Measurements from ENCODE around the gene PBX1. TPM values are rescaled to one million over a fixed set of nuclear protein-coding genes. Genes with fewer than 3 reads are reported as not detected.
"Not testable (repeated sequence)": the region's sequence is repeated elsewhere in the genome, so short reads cannot be mapped to it uniquely, and the experiment has no call there.

The PBX1 gene
- total RNA-seq, 1 donor from 2014 or later, result not detected

DNA sequence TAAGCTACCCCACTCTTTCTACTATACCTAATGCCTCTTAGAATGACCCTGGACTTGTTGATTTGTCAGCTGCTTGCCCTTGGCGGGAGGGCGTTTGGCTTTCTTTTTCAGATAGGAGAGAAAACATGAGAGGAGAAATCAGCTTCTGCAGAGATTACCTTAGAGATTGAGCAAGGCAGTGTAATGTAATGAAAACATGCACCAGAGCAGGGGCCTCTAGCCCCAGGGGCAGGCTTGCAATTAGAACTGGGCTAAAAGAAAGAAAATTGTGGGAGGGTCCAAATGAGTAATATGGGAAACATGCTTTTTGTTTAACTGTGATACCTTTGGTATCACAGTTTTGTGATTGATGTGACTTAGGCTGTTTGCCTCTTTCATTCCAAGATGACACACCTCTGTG lies 89.7 kb downstream of the PBX1 start:
- Mint-ChIP-seq H3K4me1 (ENCODE audit: low read depth) (peaks cover 6% of the 10 kb centered on the region), H3K36me3 (ENCODE audit: low read depth) (no peaks in the 10 kb centered on the region), H3K4me3 (ENCODE audit: low read depth) (no peak overlapping the region)

DNA sequence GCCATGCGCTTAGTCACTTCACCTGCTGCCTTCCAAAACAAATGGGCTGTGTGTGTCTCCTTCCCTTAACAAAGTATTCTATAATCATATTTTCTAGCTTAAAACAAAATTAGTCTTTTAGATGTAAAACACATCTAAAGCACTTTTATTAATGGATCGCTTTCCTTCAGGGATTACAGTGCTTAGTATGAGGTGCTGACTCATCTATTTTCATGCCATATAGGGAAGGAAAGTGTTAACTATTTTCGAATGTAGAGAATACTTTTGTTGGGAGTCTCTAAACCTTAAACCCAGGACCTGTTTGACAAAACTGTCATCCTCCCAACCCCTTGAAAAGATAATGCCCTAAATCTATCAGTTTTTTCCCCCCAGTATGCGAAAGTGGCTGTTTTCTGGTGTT lies 90.2 kb downstream of the PBX1 start:
- H3K36me3 Mint-ChIP-seq (ENCODE audit: low read depth), result no peaks in the 10 kb centered on the region
- no peak for DNase-seq (ENCODE audit: low spot score)
- H3K27ac Mint-ChIP-seq, result no peak overlapping the region
- intact Hi-C loops (cut with micrococcal nuclease), result no loop called here
- no peaks in the 10 kb centered on the region for H3K9me3 Mint-ChIP-seq
- peaks cover 6% of the 10 kb centered on the region for H3K4me1 Mint-ChIP-seq (ENCODE audit: low read depth)
- H3K4me3 Mint-ChIP-seq (ENCODE audit: low read depth), result no peak overlapping the region
- no peaks in the 10 kb centered on the region for H3K27me3 Mint-ChIP-seq (ENCODE audit: low read depth)

More for the DNA sequence above, 89.7 kb downstream of the PBX1 start:
- H3K27ac Mint-ChIP-seq, result no peak overlapping the region
- H3K9me3 Mint-ChIP-seq, result no peaks in the 10 kb centered on the region
- no peaks in the 10 kb centered on the region for H3K27me3 Mint-ChIP-seq (ENCODE audit: low read depth)
- intact Hi-C loops (cut with micrococcal nuclease), result no loop called here
- DNase-seq (ENCODE audit: low spot score), result no peak

DNA sequence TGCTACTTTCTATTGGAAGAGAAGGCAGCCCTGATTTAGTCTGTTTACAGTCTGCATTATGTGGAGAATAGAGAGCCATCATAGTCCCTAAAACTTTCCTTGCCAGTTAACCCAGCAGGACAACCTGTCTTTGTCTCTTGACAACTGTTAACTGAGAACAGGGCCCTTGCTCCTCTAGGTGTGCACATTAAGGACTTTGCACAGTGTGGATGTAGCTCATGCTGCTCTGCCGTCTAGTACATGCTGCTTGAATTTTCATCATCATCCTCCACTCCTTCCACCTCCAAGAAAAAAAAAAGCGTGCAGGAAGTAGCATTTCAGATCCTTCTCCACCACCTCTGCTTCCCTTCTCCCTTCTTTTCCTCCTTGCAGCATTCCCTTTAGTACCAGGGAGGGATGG lies 91.5 kb downstream of the PBX1 start:
- Mint-ChIP-seq H3K4me3 (ENCODE audit: low read depth) (no peak overlapping the region), H3K9me3 (no peaks in the 10 kb centered on the region), H3K4me1 (ENCODE audit: low read depth) (peaks cover 6% of the 10 kb centered on the region), H3K27me3 (ENCODE audit: low read depth) (no peaks in the 10 kb centered on the region), H3K27ac (no peak overlapping the region), H3K36me3 (ENCODE audit: low read depth) (no peaks in the 10 kb centered on the region)
- no peak for DNase-seq (ENCODE audit: low spot score)
- intact Hi-C loops (cut with micrococcal nuclease), result no loop called here

DNA sequence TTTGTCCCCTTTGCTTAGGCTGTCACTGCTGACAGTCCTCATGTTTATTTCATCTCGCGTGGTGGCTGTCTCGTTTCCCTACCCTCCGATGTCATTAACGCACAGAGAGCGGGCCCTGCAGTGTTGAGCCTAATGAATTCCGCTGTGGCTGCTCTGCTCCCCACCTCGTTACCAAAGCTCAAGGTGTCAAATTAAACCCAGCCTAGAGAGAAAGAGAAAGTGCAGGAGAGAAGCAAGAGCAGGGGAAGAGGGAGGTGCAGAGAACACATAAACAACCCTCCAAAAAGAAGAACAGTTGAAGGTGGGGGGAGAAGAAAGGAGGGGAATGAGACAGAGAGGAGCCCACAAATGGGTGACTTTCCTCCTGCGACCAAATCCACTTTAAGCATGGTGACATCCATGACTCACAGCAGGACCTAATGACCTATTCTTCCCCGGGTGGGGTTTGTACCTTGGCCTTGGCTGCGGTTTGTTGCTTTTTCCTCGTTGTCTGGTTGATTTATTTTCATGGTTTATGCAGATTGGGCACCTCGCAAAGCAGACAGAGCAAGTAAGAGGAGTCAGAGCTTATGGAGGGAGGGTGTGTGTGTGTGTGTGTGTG lies 92.5 kb downstream of the PBX1 start:
- no peaks in the 10 kb centered on the region for H3K27me3 Mint-ChIP-seq (ENCODE audit: low read depth)
- intact Hi-C loops (cut with micrococcal nuclease), result no loop called here
- peaks cover 6% of the 10 kb centered on the region for H3K4me1 Mint-ChIP-seq (ENCODE audit: low read depth)
- no peak for DNase-seq (ENCODE audit: low spot score)
- H3K27ac Mint-ChIP-seq, result no peak overlapping the region
- H3K36me3 Mint-ChIP-seq (ENCODE audit: low read depth), result no peaks in the 10 kb centered on the region
- H3K9me3 Mint-ChIP-seq, result no peaks in the 10 kb centered on the region
- H3K4me3 Mint-ChIP-seq (ENCODE audit: low read depth), result no peak overlapping the region

DNA sequence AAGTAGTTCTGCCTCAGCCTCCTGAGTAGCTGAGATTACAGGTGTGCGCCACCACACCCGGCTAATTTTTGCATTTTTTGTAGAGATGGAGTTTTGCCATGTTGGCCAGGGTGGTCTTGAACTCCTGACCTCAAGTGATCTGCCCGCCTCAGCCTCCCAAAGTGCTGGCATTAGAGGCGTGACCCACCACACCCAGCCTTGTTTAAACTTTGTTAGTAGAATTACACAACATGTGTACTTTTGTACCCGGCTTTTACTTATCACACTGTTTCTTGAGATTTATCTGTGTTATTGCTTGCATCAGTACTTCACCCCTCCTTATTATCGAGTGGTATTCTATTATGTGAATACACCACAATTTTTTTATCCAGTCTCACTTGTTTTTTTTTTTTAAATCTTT lies 94.0 kb downstream of the PBX1 start:
- intact Hi-C loops (cut with micrococcal nuclease); H3K36me3 Mint-ChIP-seq (ENCODE audit: low read depth); H3K27ac Mint-ChIP-seq; H3K4me3 Mint-ChIP-seq (ENCODE audit: low read depth); DNase-seq (ENCODE audit: low spot score); H3K9me3 Mint-ChIP-seq; H3K27me3 Mint-ChIP-seq (ENCODE audit: low read depth); H3K4me1 Mint-ChIP-seq (ENCODE audit: low read depth): not testable (repeated sequence)

DNA sequence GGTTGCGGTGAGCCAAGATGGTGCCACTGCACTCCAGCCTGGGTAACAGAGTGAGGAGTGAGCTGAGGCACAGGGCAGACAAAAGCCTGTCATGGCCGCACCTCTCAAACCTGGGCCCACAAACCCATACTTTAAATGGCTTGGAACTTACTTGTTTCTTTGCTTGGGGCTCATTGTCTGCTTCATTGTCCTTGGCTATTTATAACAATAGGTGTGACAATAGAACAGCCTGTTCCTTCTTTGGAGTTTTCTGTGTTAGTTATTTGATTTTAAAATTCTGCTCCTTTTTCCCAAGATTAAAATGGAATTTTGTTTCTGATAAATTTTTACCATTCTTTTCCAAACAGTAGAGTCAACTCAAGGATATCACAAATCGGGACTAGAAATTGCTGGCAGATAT lies 94.7 kb downstream of the PBX1 start:
- peaks cover 6% of the 10 kb centered on the region for H3K4me1 Mint-ChIP-seq (ENCODE audit: low read depth)
- no peaks in the 10 kb centered on the region for H3K36me3 Mint-ChIP-seq (ENCODE audit: low read depth)
- no peak overlapping the region for H3K27ac Mint-ChIP-seq
- no peak for DNase-seq (ENCODE audit: low spot score)
- no peak overlapping the region for H3K4me3 Mint-ChIP-seq (ENCODE audit: low read depth)
- no peaks in the 10 kb centered on the region for H3K9me3 Mint-ChIP-seq
- no peaks in the 10 kb centered on the region for H3K27me3 Mint-ChIP-seq (ENCODE audit: low read depth)
- intact Hi-C loops (cut with micrococcal nuclease), result no loop called here

DNA sequence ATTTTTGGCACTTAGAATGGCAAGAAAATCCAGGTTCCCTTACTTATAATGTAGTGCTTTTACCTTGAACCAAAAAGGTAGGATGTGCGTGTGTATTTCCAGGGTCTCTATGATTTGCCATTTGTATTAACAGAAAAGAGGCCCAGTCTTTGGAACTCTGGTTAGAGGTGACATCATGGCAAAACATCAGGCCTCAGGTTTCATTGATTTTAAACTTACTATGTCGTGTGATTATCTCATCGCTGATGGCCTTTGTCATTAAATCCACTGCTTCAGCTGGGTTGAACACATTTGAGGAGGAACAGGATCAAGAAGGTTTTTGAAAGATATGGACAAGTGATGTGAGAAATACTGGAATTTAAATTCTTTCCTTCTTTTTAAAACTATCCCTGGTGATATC lies 95.2 kb downstream of the PBX1 start:
- no peaks in the 10 kb centered on the region for H3K27me3 Mint-ChIP-seq (ENCODE audit: low read depth)
- intact Hi-C loops (cut with micrococcal nuclease), result no loop called here
- no peaks in the 10 kb centered on the region for H3K9me3 Mint-ChIP-seq
- H3K36me3 Mint-ChIP-seq (ENCODE audit: low read depth), result no peaks in the 10 kb centered on the region
- no peak overlapping the region for H3K27ac Mint-ChIP-seq
- no peak for DNase-seq (ENCODE audit: low spot score)
- H3K4me1 Mint-ChIP-seq (ENCODE audit: low read depth), result peaks cover 6% of the 10 kb centered on the region
- H3K4me3 Mint-ChIP-seq (ENCODE audit: low read depth), result no peak overlapping the region

DNA sequence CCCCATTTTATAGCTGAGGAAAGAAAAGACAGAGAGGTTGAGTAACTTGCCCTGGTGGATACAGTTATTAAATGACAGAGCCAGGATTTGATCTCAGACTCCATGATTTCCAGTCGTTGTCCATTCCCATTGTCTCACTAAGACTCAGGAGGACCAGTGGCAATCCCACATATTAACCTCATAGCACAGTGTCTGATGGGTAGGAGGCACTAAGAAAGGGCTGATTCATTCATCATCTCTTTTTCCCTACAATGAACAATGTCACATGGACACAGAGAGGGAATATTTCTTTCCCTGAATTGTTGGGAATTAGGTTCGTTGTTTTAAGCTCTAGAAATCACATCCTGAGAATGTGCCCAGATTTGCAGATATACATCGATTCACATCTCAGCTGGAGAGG lies 99.9 kb downstream of the PBX1 start:
- no peaks in the 10 kb centered on the region for H3K36me3 Mint-ChIP-seq (ENCODE audit: low read depth)
- peaks cover 13% of the 10 kb centered on the region for H3K4me1 Mint-ChIP-seq (ENCODE audit: low read depth)
- H3K27ac Mint-ChIP-seq, result no peak overlapping the region
- DNase-seq (ENCODE audit: low spot score), result no peak
- no peak overlapping the region for H3K4me3 Mint-ChIP-seq (ENCODE audit: low read depth)
- intact Hi-C loops (cut with micrococcal nuclease), result no loop called here
- H3K27me3 Mint-ChIP-seq (ENCODE audit: low read depth), result no peaks in the 10 kb centered on the region
- peaks cover 4% of the 10 kb centered on the region for H3K9me3 Mint-ChIP-seq

DNA sequence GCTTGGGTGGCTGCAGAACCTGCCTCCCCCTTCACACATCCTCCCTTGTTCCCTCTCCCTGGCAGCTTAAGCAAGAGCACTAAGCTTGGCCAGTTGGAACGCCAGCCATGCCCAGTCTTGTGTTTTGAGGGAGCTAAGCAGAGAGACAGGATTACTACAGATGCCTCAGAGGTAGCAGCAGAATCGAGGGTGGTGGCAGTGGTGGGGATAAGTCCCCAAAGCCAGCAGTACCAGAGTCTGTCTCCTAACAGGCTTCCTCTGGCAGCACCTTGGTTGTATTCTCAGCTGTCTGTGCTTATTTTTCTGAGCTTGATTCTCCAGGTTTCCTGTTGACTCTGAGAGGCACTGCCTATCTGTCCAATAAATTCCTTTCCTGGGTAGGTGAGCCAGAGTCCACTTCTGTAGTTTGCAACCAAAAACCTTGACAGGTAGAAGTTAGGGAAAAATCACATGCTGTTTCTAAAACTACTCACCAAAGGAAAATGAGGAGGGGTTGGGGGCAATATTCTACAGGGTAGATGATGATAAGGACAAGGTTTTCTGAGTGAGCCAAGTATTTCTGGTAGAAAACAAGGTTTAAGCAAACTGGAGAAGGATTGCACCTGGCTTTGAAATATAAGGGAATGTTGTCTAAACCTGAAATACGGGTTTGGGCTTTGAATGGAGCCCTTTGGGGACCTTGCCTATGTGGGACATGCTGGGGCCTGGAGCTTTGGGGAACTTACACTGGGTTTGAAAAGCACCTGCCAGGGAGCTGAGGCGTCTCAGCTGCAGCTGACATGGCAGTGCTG lies 100.8 kb downstream of the PBX1 start:
- no peak overlapping the region for H3K4me3 Mint-ChIP-seq (ENCODE audit: low read depth)
- H3K27ac Mint-ChIP-seq, result no peak overlapping the region
- no peaks in the 10 kb centered on the region for H3K36me3 Mint-ChIP-seq (ENCODE audit: low read depth)
- peaks cover 10% of the 10 kb centered on the region for H3K9me3 Mint-ChIP-seq
- peaks cover 13% of the 10 kb centered on the region for H3K4me1 Mint-ChIP-seq (ENCODE audit: low read depth)
- H3K27me3 Mint-ChIP-seq (ENCODE audit: low read depth), result no peaks in the 10 kb centered on the region
- intact Hi-C loops (cut with micrococcal nuclease), result no loop called here
- DNase-seq (ENCODE audit: low spot score), result no peak

DNA sequence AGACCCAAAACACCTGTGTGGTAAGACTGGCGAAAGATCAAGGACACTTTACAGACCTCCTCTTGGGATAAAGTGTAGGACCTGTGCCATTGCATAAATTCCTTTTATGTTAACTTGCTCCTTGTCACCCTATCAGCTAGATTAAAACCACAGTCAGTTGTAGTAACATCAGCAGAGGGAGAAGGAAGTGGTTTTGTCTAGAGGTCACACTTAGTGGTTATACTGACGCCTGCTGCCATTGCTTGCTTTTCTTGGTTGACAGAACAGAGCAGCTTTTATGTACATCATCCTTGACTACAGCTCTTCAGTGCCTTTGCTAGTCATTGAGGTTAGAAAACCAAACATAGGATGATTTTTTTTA lies 101.4 kb downstream of the PBX1 start:
- Mint-ChIP-seq H3K4me1 (ENCODE audit: low read depth) (peaks cover 13% of the 10 kb centered on the region), H3K9me3 (peaks cover 10% of the 10 kb centered on the region), H3K36me3 (ENCODE audit: low read depth) (no peaks in the 10 kb centered on the region), H3K27ac (no peak overlapping the region), H3K27me3 (ENCODE audit: low read depth) (no peaks in the 10 kb centered on the region), H3K4me3 (ENCODE audit: low read depth) (no peak overlapping the region)
- peak; percentile 31 for DNase-seq (ENCODE audit: low spot score)
- intact Hi-C loops (cut with micrococcal nuclease), result no loop called here

DNA sequence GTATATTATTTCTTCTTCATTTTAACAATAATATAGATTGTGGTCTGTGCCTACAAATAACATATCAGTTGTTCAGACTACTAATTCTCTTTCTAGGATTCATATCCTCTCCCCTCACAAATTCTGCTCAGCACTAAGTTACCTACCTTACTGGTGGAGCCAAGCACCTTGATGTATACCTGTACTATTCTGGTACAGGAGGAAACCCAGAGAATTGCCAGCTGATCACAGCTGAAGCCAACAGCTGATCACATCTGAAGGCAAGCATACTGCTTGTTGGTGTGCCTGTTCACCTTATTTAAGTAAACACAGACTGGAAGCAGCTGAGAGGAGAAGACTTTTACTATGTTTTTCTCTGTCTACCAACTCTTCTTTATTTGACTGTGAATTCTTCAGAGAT lies 101.8 kb downstream of the PBX1 start:
- Mint-ChIP-seq H3K27me3 (ENCODE audit: low read depth) (no peaks in the 10 kb centered on the region), H3K4me1 (ENCODE audit: low read depth) (peaks cover 13% of the 10 kb centered on the region), H3K4me3 (ENCODE audit: low read depth) (no peak overlapping the region), H3K27ac (no peak overlapping the region), H3K36me3 (ENCODE audit: low read depth) (no peaks in the 10 kb centered on the region), H3K9me3 (peaks cover 10% of the 10 kb centered on the region)
- no peak for DNase-seq (ENCODE audit: low spot score)
- intact Hi-C loops (cut with micrococcal nuclease), result no loop called here

DNA sequence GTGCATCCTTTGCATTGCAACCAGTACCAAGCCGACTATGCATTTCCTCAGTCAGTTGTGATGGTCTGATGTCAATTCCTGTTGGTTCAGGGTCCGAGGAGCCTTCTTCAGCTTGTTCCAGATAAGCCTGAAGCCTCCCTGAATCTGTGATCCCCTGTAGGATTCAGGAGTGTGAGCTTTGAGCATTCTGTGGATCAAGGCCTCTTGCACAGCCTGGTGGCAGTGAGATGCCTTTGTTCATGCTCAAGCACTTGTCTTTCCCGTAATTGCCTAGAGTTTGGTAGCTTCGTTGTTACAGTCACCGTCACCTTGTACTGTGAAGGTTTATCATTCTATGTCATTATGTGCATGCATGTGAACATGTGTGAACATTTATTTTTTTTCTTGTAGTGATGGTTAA lies 103.5 kb downstream of the PBX1 start:
- no peak for DNase-seq (ENCODE audit: low spot score)
- H3K27ac Mint-ChIP-seq, result no peak overlapping the region
- no peak overlapping the region for H3K4me3 Mint-ChIP-seq (ENCODE audit: low read depth)
- no peaks in the 10 kb centered on the region for H3K36me3 Mint-ChIP-seq (ENCODE audit: low read depth)
- intact Hi-C loops (cut with micrococcal nuclease), result no loop called here
- no peaks in the 10 kb centered on the region for H3K27me3 Mint-ChIP-seq (ENCODE audit: low read depth)
- peaks cover 13% of the 10 kb centered on the region for H3K4me1 Mint-ChIP-seq (ENCODE audit: low read depth)
- peaks cover 10% of the 10 kb centered on the region for H3K9me3 Mint-ChIP-seq

DNA sequence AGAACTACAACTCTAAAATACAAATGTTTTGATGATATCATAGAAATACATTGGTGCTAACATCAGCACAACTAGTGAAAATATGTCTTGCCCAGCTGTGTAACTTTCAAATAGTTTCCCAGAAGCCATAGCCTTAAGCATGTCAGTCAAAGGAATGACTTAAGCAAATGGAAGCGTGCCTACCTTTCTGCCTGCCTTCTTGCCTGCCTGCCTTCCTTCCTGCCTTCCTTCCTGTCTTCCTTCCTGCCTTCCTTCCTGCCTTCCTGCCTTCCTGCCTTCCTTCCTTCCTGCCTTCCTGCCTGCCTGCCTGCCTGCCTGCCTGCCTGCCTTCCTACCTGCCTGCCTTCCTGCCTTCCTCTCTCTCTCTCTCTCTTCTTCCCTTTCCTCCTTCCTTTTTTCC lies 104.0 kb downstream of the PBX1 start:
- intact Hi-C loops (cut with micrococcal nuclease), result no loop called here
- H3K4me3 Mint-ChIP-seq (ENCODE audit: low read depth), result no peak overlapping the region
- H3K9me3 Mint-ChIP-seq, result peaks cover 10% of the 10 kb centered on the region
- no peaks in the 10 kb centered on the region for H3K36me3 Mint-ChIP-seq (ENCODE audit: low read depth)
- no peak overlapping the region for H3K27ac Mint-ChIP-seq
- no peaks in the 10 kb centered on the region for H3K27me3 Mint-ChIP-seq (ENCODE audit: low read depth)
- no peak for DNase-seq (ENCODE audit: low spot score)
- peaks cover 13% of the 10 kb centered on the region for H3K4me1 Mint-ChIP-seq (ENCODE audit: low read depth)

All from activated T-helper 2 cell treated with anti-CD3 and anti-CD28 coated beads, Interferon-gamma antibody, Interleukin-2, Interleukin-4, amounts not matched to agents 10 μg/mL and 5 μg/mL and 100 μg/mL, durations not matched to agents 14 hours and 24 hours and 36 hours (primary cell).